H1 (cell line): Measurements from ENCODE around the gene ANKRD11. TPM values are rescaled to one million over a fixed set of nuclear protein-coding genes. Genes with fewer than 3 reads are reported as not detected.

ENCODE experiments used
- CTCF ChIA-PET: fragments of 300-600 bp; sonication (Branson Sonifier 250); formaldehyde crosslinking; loops from one replicate; lab custom pipeline; 2021; ENCODE audit not compliant: partially characterized antibody; lab: Charles Lee
- POLR2A ChIA-PET: fragments of 300-600 bp; sonication (Branson Sonifier 250); formaldehyde crosslinking; loops from one replicate; lab custom pipeline; 2021; ENCODE audit warnings: inconsistent platforms; ENCODE audit not compliant: partially characterized antibody; lab: Charles Lee
- DNase-seq, 2 experiments: peaks; one replicate each; pipeline versions ENCODE4 v3.0.0 to v3.0.0-alpha.2; 2010 to 2022; ENCODE audit warnings: low spot score in 2 of 2, low read depth in 1 of 2, mixed read lengths in 1 of 2
- FAIRE-seq: peaks from 2 replicates; lab custom pipeline; 2011; peaks lifted over from hg19 to GRCh38; lab: Jason Lieb, UNC
- H2AFZ ChIP-seq: 2 replicates; pipeline ENCODE4 v1.8.1; 2012; ENCODE audit warnings: low read length, inconsistent platforms
- H2AK5ac ChIP-seq: 2 replicates; pipeline ENCODE4 v1.6.1; 2013; ENCODE audit warnings: low read depth, low read length
- H2BK120ac ChIP-seq: replicated peaks from 2 replicates; pipeline ENCODE3; 2013; ENCODE audit warnings: low read depth, low read length, inconsistent platforms
- H2BK12ac ChIP-seq: 2 replicates; pipeline ENCODE4 v1.6.1; 2013; ENCODE audit warnings: low read depth, low read length
- H2BK15ac ChIP-seq: 2 replicates; pipeline ENCODE4 v1.6.1; 2013; ENCODE audit warnings: low read length
- H2BK20ac ChIP-seq: 2 replicates; pipeline ENCODE4 v1.6.1; 2013; ENCODE audit warnings: low read length
- H2BK5ac ChIP-seq: 2 replicates; pipeline ENCODE4 v1.6.1; 2013; ENCODE audit warnings: low read depth, low read length
- H3K14ac ChIP-seq: 2 replicates; pipeline ENCODE4 v1.6.1; 2013; ENCODE audit warnings: inconsistent platforms; ENCODE audit not compliant: insufficient read length
- H3K18ac ChIP-seq: 2 replicates; pipeline ENCODE4 v1.6.1; 2013; ENCODE audit warnings: low read length; ENCODE audit errors: extremely low read depth
- H3K23ac ChIP-seq: 2 replicates; pipeline ENCODE4 v1.6.1; 2013; ENCODE audit warnings: inconsistent platforms; ENCODE audit not compliant: insufficient read length
- H3K23me2 ChIP-seq: 2 replicates; pipeline ENCODE4 v1.6.1; 2013; ENCODE audit warnings: low read depth, low read length
- H3K27ac ChIP-seq: 2 replicates; pipeline ENCODE4 v1.6.1; 2011; ENCODE audit warnings: low read depth, low read length, inconsistent platforms
- H3K27me3 ChIP-seq, 4 experiments: replicated peaks in 1 of 4; 1 replicate in 1 of 4; 2 replicates in 3 of 4; pipeline versions ENCODE4 v1.6.1 to v1.8.1; 2011 to 2013; ENCODE audit warnings: low read length in 3 of 4, mild to moderate bottlenecking in 3 of 4, inconsistent platforms in 2 of 4, mixed read lengths in 2 of 4, moderate library complexity in 1 of 4; ENCODE audit not compliant: control insufficient read depth in 3 of 4, insufficient read depth in 3 of 4; ENCODE audit errors: extremely low read depth in 1 of 4
- H3K36me3 ChIP-seq, 4 experiments: 2 replicates each; pipeline versions ENCODE4 v1.6.1 to v1.8.1; 2011 to 2013; ENCODE audit warnings: mild to moderate bottlenecking in 4 of 4, low read length in 3 of 4, moderate library complexity in 2 of 4, control low read depth in 1 of 4, inconsistent platforms in 1 of 4; ENCODE audit not compliant: insufficient read depth in 4 of 4, control insufficient read depth in 2 of 4
- H3K4ac ChIP-seq: replicated peaks from 2 replicates; pipeline ENCODE3; 2013; ENCODE audit warnings: low read length, low read depth, mixed read lengths, inconsistent platforms; ENCODE audit not compliant: insufficient read length
- H3K4me1 ChIP-seq, 4 experiments: replicated peaks in 1 of 4; 1 replicate in 1 of 4; 2 replicates in 3 of 4; pipeline versions ENCODE4 v1.6.1 to v1.8.1; 2011 to 2013; ENCODE audit warnings: low read length in 3 of 4, inconsistent platforms in 2 of 4, mixed read lengths in 1 of 4; ENCODE audit not compliant: insufficient read depth in 4 of 4, control insufficient read depth in 3 of 4
- H3K4me2 ChIP-seq, 2 experiments: 2 replicates each; pipeline versions ENCODE4 v1.6.1 to v1.8.1; 2011 to 2013; ENCODE audit warnings: low read depth in 2 of 2, low read length in 2 of 2, control low read depth in 1 of 2, inconsistent platforms in 1 of 2, mild to moderate bottlenecking in 1 of 2; ENCODE audit not compliant: insufficient read depth in 1 of 2
- H3K4me3 ChIP-seq, 4 experiments: fragments of 200-600, 300-600 bp in 1 of 4; sonication (generic), shearing (Covaris generic), sonication (Bioruptor Twin) in 1 of 4; 2 replicates each; pipeline versions ENCODE4 v1.5.1 to v1.8.1; 2011 to 2016; ENCODE audit warnings: low read length in 4 of 4, low read depth in 3 of 4, control low read depth in 2 of 4, inconsistent platforms in 2 of 4, mild to moderate bottlenecking in 2 of 4, mixed read lengths in 1 of 4, moderate library complexity in 1 of 4; ENCODE audit not compliant: insufficient read depth in 2 of 4; ENCODE audit errors: extremely low read depth in 1 of 4
- H3K56ac ChIP-seq: replicated peaks from 2 replicates; pipeline ENCODE3; 2013; ENCODE audit warnings: low read depth, mild to moderate bottlenecking, mixed read lengths, low read length, inconsistent platforms; ENCODE audit not compliant: insufficient read length
- H3K79me1 ChIP-seq: 2 replicates; pipeline ENCODE4 v1.6.1; 2013; ENCODE audit warnings: low read depth, low read length, control low read depth
- H3K79me2 ChIP-seq, 2 experiments: 2 replicates each; pipeline versions ENCODE4 v1.6.1 to v1.8.1; 2012 to 2013; ENCODE audit warnings: low read length in 2 of 2, mild to moderate bottlenecking in 2 of 2, inconsistent platforms in 1 of 2; ENCODE audit not compliant: insufficient read depth in 2 of 2, control insufficient read depth in 1 of 2
- H3K9ac ChIP-seq, 4 experiments: replicated peaks in 1 of 4; 1 replicate in 1 of 4; 2 replicates in 3 of 4; pipeline versions ENCODE4 v1.6.1 to v1.8.1; 2011 to 2013; ENCODE audit warnings: low read depth in 3 of 4, low read length in 3 of 4, control low read depth in 2 of 4, mild to moderate bottlenecking in 2 of 4, moderate library complexity in 2 of 4, inconsistent platforms in 1 of 4; ENCODE audit errors: extremely low read depth in 1 of 4
- H3K9me3 ChIP-seq, 2 experiments: 2 replicates each; pipeline versions ENCODE4 v1.6.1 to v1.8.1; 2012 to 2013; ENCODE audit warnings: mild to moderate bottlenecking in 2 of 2, moderate library complexity in 2 of 2, control low read depth in 1 of 2, inconsistent platforms in 1 of 2, low read depth in 1 of 2, low read length in 1 of 2, mixed read lengths in 1 of 2; ENCODE audit not compliant: insufficient read depth in 2 of 2
- H4K20me1 ChIP-seq, 2 experiments: replicated peaks in 1 of 2; 2 replicates each; pipeline versions ENCODE3 to v1.8.1; 2011 to 2013; ENCODE audit warnings: inconsistent platforms in 2 of 2, low read length in 2 of 2, mild to moderate bottlenecking in 1 of 2; ENCODE audit not compliant: insufficient read depth in 2 of 2, control insufficient read depth in 1 of 2
- H4K5ac ChIP-seq: 2 replicates; pipeline ENCODE4 v1.6.1; 2013; ENCODE audit warnings: low read length, low read depth, mixed read lengths, inconsistent platforms; ENCODE audit not compliant: insufficient read length
- H4K8ac ChIP-seq: 2 replicates; pipeline ENCODE4 v1.8.0; 2013; ENCODE audit warnings: mild to moderate bottlenecking, moderate library complexity, low read length, inconsistent platforms; ENCODE audit not compliant: insufficient read depth; ENCODE audit errors: extremely low read depth
- H4K91ac ChIP-seq: replicated peaks from 2 replicates; pipeline ENCODE3; 2013; ENCODE audit warnings: low read length, mixed read lengths, inconsistent platforms; ENCODE audit not compliant: insufficient read length
- BRCA1 ChIP-seq: IDR thresholded peaks from 2 replicates; pipeline ENCODE4 v1.6.1; 2012; ENCODE audit warnings: low read depth, low read length, improper control_type of control experiment
- CHD1 ChIP-seq: IDR thresholded peaks from 2 replicates; pipeline ENCODE4 v1.6.1; 2012; ENCODE audit warnings: low read depth, low read length, improper control_type of control experiment
- CTBP2 ChIP-seq: IDR thresholded peaks from 2 replicates; pipeline ENCODE4 v1.7.0; 2011; ENCODE audit warnings: borderline replicate concordance, mild to moderate bottlenecking, moderate library complexity, mixed read lengths, low read length; ENCODE audit not compliant: insufficient read depth, insufficient read length
- EGR1 ChIP-seq: IDR thresholded peaks from 2 replicates; pipeline ENCODE4 v1.6.1; 2011; ENCODE audit warnings: low read depth, low read length, borderline replicate concordance
- EP300 ChIP-seq, 2 experiments: IDR thresholded peaks; 1 replicate in 1 of 2; 2 replicates in 1 of 2; pipeline ENCODE4 v1.6.1; 2011 to 2012; ENCODE audit warnings: low read depth in 2 of 2, low read length in 2 of 2, mild to moderate bottlenecking in 2 of 2, borderline replicate concordance in 1 of 2, inconsistent platforms in 1 of 2, moderate library complexity in 1 of 2
- HDAC2 ChIP-seq, 2 experiments: fragments of 300-600 bp in 1 of 2; sonication (generic) in 1 of 2; IDR thresholded peaks; 2 replicates each; pipeline ENCODE4 v1.6.1; 2011 to 2012; ENCODE audit warnings: low read depth in 2 of 2, low read length in 2 of 2, mild to moderate bottlenecking in 2 of 2, moderate library complexity in 2 of 2, borderline replicate concordance in 1 of 2, inconsistent platforms in 1 of 2
- POU5F1 ChIP-seq: IDR thresholded peaks from 2 replicates; pipeline ENCODE4 v1.6.1; 2011; ENCODE audit warnings: low read depth, mild to moderate bottlenecking, low read length, moderate library complexity
- RFX5 ChIP-seq: IDR thresholded peaks from 2 replicates; pipeline ENCODE4 v1.6.1; 2011; ENCODE audit warnings: low read depth, low read length, improper control_type of control experiment, borderline replicate concordance
- SP1 ChIP-seq: IDR thresholded peaks from 2 replicates; pipeline ENCODE4 v1.6.1; 2011; ENCODE audit warnings: low read depth, low read length
- SP2 ChIP-seq: IDR thresholded peaks from 2 replicates; pipeline ENCODE4 v1.6.1; 2012; ENCODE audit warnings: mild to moderate bottlenecking, low read length, inconsistent platforms
- SP4 ChIP-seq: IDR thresholded peaks from 2 replicates; pipeline ENCODE4 v1.6.1; 2012; ENCODE audit warnings: low read length, inconsistent platforms
- WGBS, 2 experiments: shearing (Covaris generic) in 1 of 2; methylation state at CpG; one replicate each; pipeline versions ENCODE4 v1.1.6 to v1.1.7; 2013 to 2015; ENCODE audit warnings: low lambda C conversion rate in 2 of 2, mixed read lengths in 2 of 2, inconsistent platforms in 1 of 2, low coverage in 1 of 2, missing lambda C conversion rate in 1 of 2; ENCODE audit not compliant: insufficient replicate concordance in 2 of 2, insufficient coverage in 1 of 2, insufficient read length in 1 of 2; ENCODE audit errors: extremely low coverage in 1 of 2, missing lambda C conversion rate in 1 of 2; 5-methylcytosine and 5-hydroxymethylcytosine counted together
- polyA plus RNA-seq, 7 experiments: library from polyadenylated mRNA; depleted of rRNA in 3 of 7; stranded (reverse) in 5 of 7; unstranded in 2 of 7; fragments of >200 nt in 5 of 7; fragments of 200-250 nt in 2 of 7; gene quantifications; 1 replicate in 5 of 7; 2 replicates in 1 of 7; 4 replicates in 1 of 7; pipeline versions ENCODE4 v1.2.1 to v1.2.3, GENCODE V29; 2011 to 2013; ENCODE audit warnings: missing spikeins in 2 of 7, mixed read lengths in 2 of 7
- total RNA-seq: library from RNA; stranded (reverse); fragmentation: NEBNext Ultra II Directional; extraction: Animal tissue kit (Norgen Biotek cat#: 25700); gene quantifications from 2 replicates; pipeline ENCODE4 v1.2.1, GENCODE V29; 2021

The ANKRD11 gene
- total and polyA plus RNA-seq, 2 of the 8 experiments (the other 6 are each of a cell fraction or from before 2014, with no cell fraction given): 46.5 to 142 TPM

DNA sequence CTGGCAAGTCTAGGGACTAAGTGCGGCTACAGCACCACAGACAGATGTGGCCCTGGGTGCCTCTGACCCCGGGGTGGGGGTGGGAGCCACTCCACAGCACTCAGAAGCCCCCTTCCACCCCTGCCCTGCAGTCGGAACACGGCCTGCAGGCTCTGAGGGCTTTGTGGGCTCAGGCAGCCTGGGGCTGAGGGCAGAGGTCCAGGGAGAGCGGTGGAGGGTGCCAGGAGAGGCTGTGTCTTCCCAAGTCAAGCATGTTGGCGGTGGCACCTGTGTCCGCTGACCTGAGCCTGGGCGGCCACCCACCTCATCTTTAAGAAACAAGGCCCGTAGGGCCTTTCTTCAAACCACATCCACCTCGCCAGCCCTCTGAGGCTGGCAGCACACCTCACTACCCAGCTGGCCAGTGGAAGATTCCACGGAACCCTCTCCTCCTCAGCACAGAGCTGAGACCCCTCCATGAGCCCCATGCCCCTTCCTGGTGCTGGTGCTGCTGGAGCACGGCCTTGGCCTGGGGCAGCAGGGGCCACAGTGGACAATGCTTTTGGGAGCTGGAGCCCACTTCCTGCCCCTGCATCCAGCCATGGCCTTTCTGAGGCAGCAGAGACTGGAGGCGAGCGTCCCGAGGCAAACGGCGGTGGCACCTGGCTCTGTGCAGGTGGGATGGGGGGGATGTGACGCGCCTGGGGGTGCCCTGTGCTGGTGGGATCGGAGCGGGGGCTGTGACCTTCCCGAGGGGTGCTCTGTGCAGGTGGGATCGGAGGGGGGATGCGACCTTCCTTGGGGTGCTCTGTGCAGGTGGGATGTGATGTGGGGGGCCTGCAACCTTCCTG is 195.1 kb downstream of the ANKRD11 start:
- H2BK5ac ChIP-seq: no peak overlapping the region
- H2BK15ac ChIP-seq: no peak overlapping the region
- H3K14ac ChIP-seq: no peak overlapping the region
- ChIA-PET CTCF (interaction anchor here (0.6 to 4.6 kb wide), 7 partner anchors 9 to 689 kb away, joined by 3 to 40 read pairs (median 8); no protein-coding TSS in a partner anchor), POLR2A (interaction anchor here (1.0 to 3.1 kb wide), 8 partner anchors 8 to 269 kb away, joined by 3 to 13 read pairs (median 4); no protein-coding TSS in a partner anchor)
- H3K4me1 ChIP-seq: peaks cover 16 to 65% (median 57%) of the 10 kb centered on the region in 4 experiments
- no peaks in the 10 kb centered on the region for H3K36me3 ChIP-seq
- FAIRE-seq (no peak), DNase-seq (no peak)
- H3K4me3 ChIP-seq: no peak overlapping the region
- H2AK5ac ChIP-seq: no peak overlapping the region
- H3K23me2 ChIP-seq: peaks cover 2% of the 10 kb centered on the region; the same call in 1 of the 2 replicates
- H2AFZ ChIP-seq: no peak overlapping the region
- peak overlapping the region; percentile 28 for H3K4ac ChIP-seq
- H3K4me2 ChIP-seq: no peak overlapping the region; a peak in 1 of 4 replicates
- H4K20me1 ChIP-seq: peaks cover 32 to 37% of the 10 kb centered on the region in 2 experiments
- peak overlapping the region; percentile 77; the same call in 1 of the 2 replicates for H4K8ac ChIP-seq
- no peaks in the 10 kb centered on the region for H3K9me3 ChIP-seq
- H3K18ac ChIP-seq: no peak overlapping the region
- H3K23ac ChIP-seq: no peak overlapping the region
- peaks cover 24% of the 10 kb centered on the region for H3K79me1 ChIP-seq
- H2BK20ac ChIP-seq: no peak overlapping the region
- H4K5ac ChIP-seq: no peak overlapping the region
- no peak overlapping the region for H4K91ac ChIP-seq
- H3K27me3 ChIP-seq: no peaks in the 10 kb centered on the region
- peaks cover 0 to 74% of the 10 kb centered on the region in 2 experiments; a peak in 2 of 4 replicates for H3K79me2 ChIP-seq
- H2BK12ac ChIP-seq: no peak overlapping the region
- H3K56ac ChIP-seq: no peak overlapping the region
- H3K9ac ChIP-seq: no peak overlapping the region; a peak in 1 of 7 replicates
- WGBS, 2 experiments: 92% methylated on average over 19 of the region's 24 CpGs; no CpG with 5 or more reads in 1 of the 2 experiments
- peak overlapping the region; percentile 26; the same call in 1 of the 2 replicates for H3K27ac ChIP-seq
- H2BK120ac ChIP-seq: no peak overlapping the region
- TF ChIP-seq CHD1: no peak
- no peak for TF ChIP-seq RFX5
- TF ChIP-seq SP4: no peak
- TF ChIP-seq EP300 (IDR thresholded peaks at IDR 0.05; ENCODE audit: borderline replicate concordance in 1 of 2, low read depth in 2 of 2, low read length in 2 of 2): no peak
- no peak for TF ChIP-seq EGR1
- no peak for TF ChIP-seq SP1
- TF ChIP-seq BRCA1: no peak
- TF ChIP-seq POU5F1: no peak
- no peak for TF ChIP-seq CTBP2
- no peak for TF ChIP-seq SP2
- TF ChIP-seq HDAC2 (IDR thresholded peaks at IDR 0.05; ENCODE audit: borderline replicate concordance in 1 of 2, low read depth in 2 of 2, low read length in 2 of 2): no peak
